Measurements from ENCODE around the gene H1-8.
A peak's percentile ranks its signal among the peaks of the same experiment; 100 is the strongest.

The H1-8 gene

DNA sequence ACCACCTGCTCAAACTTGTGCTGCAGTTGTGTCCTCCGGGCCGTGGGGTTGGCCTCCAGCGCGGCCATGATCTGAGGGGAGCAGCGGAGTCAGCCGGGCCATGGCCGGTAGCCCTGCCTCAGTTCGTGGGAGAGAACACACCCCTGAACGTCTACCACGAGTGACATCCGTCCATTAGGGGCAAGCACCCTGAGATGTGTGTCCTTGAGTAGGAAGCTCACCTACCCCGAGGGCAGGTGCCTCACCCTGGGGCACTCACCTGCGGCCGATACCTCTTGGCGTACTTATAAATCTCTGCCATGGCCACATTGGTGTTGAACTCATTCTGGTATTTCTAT is 13.4 kb downstream of the H1-8 start:
- H3K4me3 Mint-ChIP-seq: no peak overlapping the region
- H3K9me3 Mint-ChIP-seq: no peaks in the 10 kb centered on the region
- H3K27me3 Mint-ChIP-seq (ENCODE audit: low read depth): peaks cover 3% of the 10 kb centered on the region
- H3K4me1 Mint-ChIP-seq: peaks cover 62% of the 10 kb centered on the region
- TF ChIP-seq, protein P1, sequence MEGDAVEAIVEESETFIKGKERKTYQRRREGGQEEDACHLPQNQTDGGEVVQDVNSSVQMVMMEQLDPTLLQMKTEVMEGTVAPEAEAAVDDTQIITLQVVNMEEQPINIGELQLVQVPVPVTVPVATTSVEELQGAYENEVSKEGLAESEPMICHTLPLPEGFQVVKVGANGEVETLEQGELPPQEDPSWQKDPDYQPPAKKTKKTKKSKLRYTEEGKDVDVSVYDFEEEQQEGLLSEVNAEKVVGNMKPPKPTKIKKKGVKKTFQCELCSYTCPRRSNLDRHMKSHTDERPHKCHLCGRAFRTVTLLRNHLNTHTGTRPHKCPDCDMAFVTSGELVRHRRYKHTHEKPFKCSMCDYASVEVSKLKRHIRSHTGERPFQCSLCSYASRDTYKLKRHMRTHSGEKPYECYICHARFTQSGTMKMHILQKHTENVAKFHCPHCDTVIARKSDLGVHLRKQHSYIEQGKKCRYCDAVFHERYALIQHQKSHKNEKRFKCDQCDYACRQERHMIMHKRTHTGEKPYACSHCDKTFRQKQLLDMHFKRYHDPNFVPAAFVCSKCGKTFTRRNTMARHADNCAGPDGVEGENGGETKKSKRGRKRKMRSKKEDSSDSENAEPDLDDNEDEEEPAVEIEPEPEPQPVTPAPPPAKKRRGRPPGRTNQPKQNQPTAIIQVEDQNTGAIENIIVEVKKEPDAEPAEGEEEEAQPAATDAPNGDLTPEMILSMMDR (IDR thresholded peaks at IDR 0.05; ENCODE audit: unreplicated experiment in 3 of 3): no peak
- peaks cover 12% of the 10 kb centered on the region for H3K36me3 Mint-ChIP-seq (ENCODE audit: low read depth)
- H3K27ac Mint-ChIP-seq: peak overlapping the region in 1 of 3 experiments; percentile 72

DNA sequence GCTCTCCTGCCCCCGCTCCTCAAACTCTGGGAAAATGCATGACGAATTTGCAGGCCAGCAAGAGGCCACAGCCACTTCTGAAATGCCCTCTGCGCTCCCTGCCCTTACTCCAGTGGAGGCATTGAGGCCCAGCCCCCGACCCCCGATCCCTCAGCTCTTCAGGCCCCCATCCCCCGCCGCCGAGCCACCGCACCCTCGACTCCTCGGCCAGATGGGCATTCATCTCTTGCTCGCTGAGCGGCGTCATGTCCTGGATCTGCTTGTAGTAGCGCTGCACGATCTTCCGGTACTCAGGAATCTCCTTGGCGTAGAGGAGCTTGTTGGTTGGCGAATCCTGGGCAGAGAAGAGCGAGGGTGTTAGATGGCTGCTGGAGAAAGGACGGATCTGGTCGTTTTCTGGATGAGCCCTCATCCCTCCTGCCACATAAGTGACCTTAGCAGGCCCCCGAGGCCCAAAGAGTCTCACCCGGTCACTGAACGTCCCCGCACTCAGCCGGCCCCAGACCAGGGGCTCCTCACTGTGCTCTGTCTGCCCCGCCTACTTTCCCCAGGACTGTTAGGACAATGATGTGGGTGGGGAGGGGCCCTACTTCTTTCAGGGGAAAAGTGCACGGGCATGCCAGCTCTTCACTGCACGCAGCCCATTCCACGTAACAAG is 14.0 kb downstream of the H1-8 start:
- Mint-ChIP-seq H3K27me3 (ENCODE audit: low read depth) (peaks cover 3% of the 10 kb centered on the region), H3K27ac (peak overlapping the region in 2 of 3 experiments; percentile 15 to 72)
- TF ChIP-seq, protein P1 (IDR thresholded peaks at IDR 0.05; ENCODE audit: unreplicated experiment in 3 of 3): no peak

DNA sequence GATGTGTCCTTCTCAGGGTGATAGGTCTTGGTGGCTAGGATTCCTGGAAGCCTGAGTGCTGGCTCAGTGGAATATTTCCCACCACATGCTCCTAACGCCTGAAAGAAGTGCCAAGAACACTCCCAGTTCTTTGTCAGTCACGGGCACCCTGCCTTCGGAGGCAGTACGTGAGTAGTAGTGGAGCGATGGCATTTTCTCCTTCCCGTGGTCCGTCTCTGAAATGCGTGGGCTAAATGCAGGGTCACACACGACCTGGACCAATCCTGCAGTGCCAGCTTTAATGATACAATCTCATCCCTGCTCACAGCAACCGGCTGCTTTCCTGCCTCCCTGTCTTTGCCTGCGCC is 14.5 kb downstream of the H1-8 start:
- peaks cover 12% of the 10 kb centered on the region for H3K36me3 Mint-ChIP-seq (ENCODE audit: low read depth)
- H3K27ac Mint-ChIP-seq: peak overlapping the region; percentile 13 to 72 (median 68)
- H3K9me3 Mint-ChIP-seq: no peaks in the 10 kb centered on the region
- H3K4me3 Mint-ChIP-seq: no peak overlapping the region
- H3K4me1 Mint-ChIP-seq: peaks cover 55% of the 10 kb centered on the region
- TF ChIP-seq, protein P1 (IDR thresholded peaks at IDR 0.05; ENCODE audit: unreplicated experiment in 3 of 3): no peak
- peaks cover 3% of the 10 kb centered on the region for H3K27me3 Mint-ChIP-seq (ENCODE audit: low read depth)

More for the DNA sequence above, 14.0 kb downstream of the H1-8 start:
- H3K4me3 Mint-ChIP-seq: no peak overlapping the region
- no peaks in the 10 kb centered on the region for H3K9me3 Mint-ChIP-seq
- peaks cover 58% of the 10 kb centered on the region for H3K4me1 Mint-ChIP-seq
- H3K36me3 Mint-ChIP-seq (ENCODE audit: low read depth): peaks cover 12% of the 10 kb centered on the region

DNA sequence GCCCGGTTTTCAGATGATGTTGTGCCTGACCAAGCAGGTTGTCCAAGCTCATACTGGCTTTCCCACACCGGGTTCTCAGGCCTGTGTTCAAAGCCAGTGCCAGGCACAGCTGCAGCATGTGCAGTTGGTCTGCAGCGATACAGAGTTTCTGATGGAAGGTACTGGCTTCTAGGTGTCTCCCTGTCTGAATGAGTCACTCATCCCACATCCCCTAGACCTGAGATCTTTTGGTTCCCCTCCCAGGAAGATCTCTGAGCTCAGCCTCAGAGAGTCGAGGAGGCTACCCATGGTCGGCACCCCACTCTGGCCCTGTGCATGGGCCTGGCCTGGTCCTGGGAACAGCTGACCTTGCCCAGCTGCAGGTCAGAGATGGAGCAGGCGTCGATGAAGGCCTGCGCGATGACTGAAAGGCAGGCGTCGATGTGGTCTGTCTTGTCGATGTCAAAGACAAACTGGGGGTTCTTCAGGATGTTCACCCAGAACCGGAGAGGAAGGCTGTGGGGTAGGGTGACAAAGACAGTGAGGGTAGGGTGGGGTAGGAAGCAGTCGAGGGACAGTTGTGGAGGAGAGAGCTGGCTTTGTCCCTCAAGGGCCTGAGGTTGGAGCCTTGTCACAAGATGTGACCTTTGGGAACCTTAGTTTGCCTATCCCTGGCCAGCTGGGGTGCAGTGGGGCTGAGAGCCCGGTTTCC is 15.3 kb downstream of the H1-8 start:
- no peaks in the 10 kb centered on the region for H3K9me3 Mint-ChIP-seq
- TF ChIP-seq, protein P1 (IDR thresholded peaks at IDR 0.05; ENCODE audit: unreplicated experiment in 3 of 3): no peak
- H3K4me3 Mint-ChIP-seq: peak overlapping the region in 1 of 3 experiments; percentile 15

DNA sequence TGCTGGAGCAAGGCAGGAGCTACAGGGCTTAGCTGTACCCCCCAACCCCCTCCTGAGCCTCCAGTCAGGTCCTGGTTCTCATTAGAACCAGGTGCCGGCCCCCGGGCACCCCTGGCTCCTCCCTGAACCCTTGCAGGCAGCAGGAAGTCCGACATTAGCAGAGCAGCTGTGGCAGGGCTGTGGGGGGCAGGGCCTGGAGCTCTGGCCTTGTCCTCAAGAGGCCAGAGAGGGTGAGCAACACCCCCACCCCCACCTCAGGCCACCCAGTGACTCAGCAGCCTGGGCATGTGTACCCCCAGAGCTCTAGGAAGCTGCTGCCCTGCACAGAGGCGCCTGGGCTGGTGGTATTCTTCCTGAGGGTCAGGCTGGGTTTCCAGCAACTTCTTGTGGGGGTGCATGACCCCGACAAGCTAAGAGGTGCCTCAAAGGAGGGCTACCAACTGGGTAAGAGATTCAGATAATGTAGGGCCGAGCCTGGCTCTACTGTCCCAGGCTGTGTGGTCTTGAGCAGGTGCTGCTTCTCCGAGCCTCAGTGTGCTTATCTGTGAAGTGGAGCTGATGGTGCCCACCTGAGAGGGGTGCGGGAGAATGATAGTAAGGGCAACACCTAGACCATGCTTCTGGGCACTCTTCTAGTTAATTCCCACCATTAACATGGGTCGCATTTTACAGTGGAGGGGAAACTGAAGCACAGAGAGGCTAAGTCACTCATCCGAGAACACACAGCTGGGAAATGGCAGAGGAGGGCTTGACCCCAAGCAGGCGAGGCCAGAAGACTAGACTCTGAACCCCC is 16.0 kb downstream of the H1-8 start:
- H3K27ac Mint-ChIP-seq: peak overlapping the region in 1 of 3 experiments; percentile 54

More for the DNA sequence above, 15.3 kb downstream of the H1-8 start:
- Mint-ChIP-seq H3K27me3 (ENCODE audit: low read depth) (peaks cover 3% of the 10 kb centered on the region), H3K4me1 (peaks cover 51% of the 10 kb centered on the region), H3K36me3 (ENCODE audit: low read depth) (peaks cover 16% of the 10 kb centered on the region), H3K27ac (peak overlapping the region; percentile 13 to 72 (median 68))

More for the DNA sequence above, 16.0 kb downstream of the H1-8 start:
- Mint-ChIP-seq H3K4me1 (peaks cover 52% of the 10 kb centered on the region), H3K9me3 (no peaks in the 10 kb centered on the region), H3K4me3 (no peak overlapping the region), H3K27me3 (ENCODE audit: low read depth) (peaks cover 3% of the 10 kb centered on the region), H3K36me3 (ENCODE audit: low read depth) (peaks cover 16% of the 10 kb centered on the region)
- TF ChIP-seq, protein P1 (IDR thresholded peaks at IDR 0.05; ENCODE audit: unreplicated experiment in 3 of 3): no peak

All from nephron (organoid).